T follicular helper cell (primary cell): ENCODE results near the gene COL17A1.

ENCODE experiments used
- DNase-seq: peaks from one replicate; pipeline ENCODE4 v3.0.0-alpha.2; 2020; ENCODE audit warnings: low read depth

The COL17A1 gene

GRCh38 chr10:104096692-104097091, 11.0 kb upstream of the COL17A1 start:
- DNase-seq: no peak

- DNase-seq: no peak
Measured at GRCh38 chr10:104092749-104093148, 7.1 kb upstream of the COL17A1 start.

- no peak for DNase-seq
Measured at GRCh38 chr10:104090611-104091010, 4.9 kb upstream of the COL17A1 start.

- no peak for DNase-seq
Measured at GRCh38 chr10:104089621-104090020, 3.9 kb upstream of the COL17A1 start.

- no peak for DNase-seq
Measured at GRCh38 chr10:104088239-104088638, 2.6 kb upstream of the COL17A1 start.

- DNase-seq: no peak
Measured at GRCh38 chr10:104084482-104085142, 1.1 kb downstream of the COL17A1 start.

GRCh38 chr10:104081998-104082397, 3.7 kb downstream of the COL17A1 start:
- no peak for DNase-seq

GRCh38 chr10:104080762-104081161, 4.9 kb downstream of the COL17A1 start:
- no peak for DNase-seq

- DNase-seq: no peak
Measured at GRCh38 chr10:104077663-104078151, 8.0 kb downstream of the COL17A1 start.

- no peak for DNase-seq
Measured at GRCh38 chr10:104077247-104077646, 8.4 kb downstream of the COL17A1 start.

- no peak for DNase-seq
Measured at GRCh38 chr10:104076743-104077160, 8.9 kb downstream of the COL17A1 start.

- DNase-seq: no peak
Measured at GRCh38 chr10:104074505-104074904, 11.2 kb downstream of the COL17A1 start.

- DNase-seq: no peak
Measured at GRCh38 chr10:104072786-104073185, 12.9 kb downstream of the COL17A1 start.

- DNase-seq: no peak
Measured at GRCh38 chr10:104069613-104070012, 16.1 kb downstream of the COL17A1 start.

- no peak for DNase-seq
Measured at GRCh38 chr10:104067525-104067924, 18.2 kb downstream of the COL17A1 start.

- DNase-seq: no peak
Measured at GRCh38 chr10:104066945-104067344, 18.7 kb downstream of the COL17A1 start.

GRCh38 chr10:104065748-104066147, 19.9 kb downstream of the COL17A1 start:
- DNase-seq: no peak

GRCh38 chr10:104061196-104061595, 24.5 kb downstream of the COL17A1 start:
- DNase-seq: no peak

- DNase-seq: no peak
Measured at GRCh38 chr10:104059364-104059763, 26.3 kb downstream of the COL17A1 start.

- no peak for DNase-seq
Measured at GRCh38 chr10:104057717-104058116, 28.0 kb downstream of the COL17A1 start.

- no peak for DNase-seq
Measured at GRCh38 chr10:104056619-104057273, 28.9 kb downstream of the COL17A1 start.

GRCh38 chr10:104054430-104054829, 31.2 kb downstream of the COL17A1 start:
- DNase-seq: no peak

- DNase-seq: no peak
Measured at GRCh38 chr10:104053201-104053600, 32.5 kb downstream of the COL17A1 start.

- DNase-seq: no peak
Measured at GRCh38 chr10:104052431-104052830, 33.2 kb downstream of the COL17A1 start.
